SU-DHL-6 (cell line): ENCODE measurements around the gene MECR.
A peak's percentile ranks its signal among the peaks of the same experiment; 100 is the strongest.

Experiments used
- H2AFZ ChIP-seq: fragments of 200-600 bp; sonication (generic); 2 replicates; pipeline ENCODE4 v1.6.1; 2014; ENCODE audit warnings: low read depth, mild to moderate bottlenecking, moderate library complexity, mixed read lengths, antibody characterized with exemption, low read length; ENCODE audit not compliant: severe bottlenecking
- H3F3A ChIP-seq: fragments of 200-600 bp; shearing (Covaris generic); 2 replicates; pipeline ENCODE4 v1.6.0; 2016; ENCODE audit warnings: antibody characterized with exemption, mild to moderate bottlenecking; ENCODE audit not compliant: insufficient read depth
- H3K27ac ChIP-seq: fragments of 200-600 bp; sonication (generic); 2 replicates; pipeline ENCODE4 v1.5.1; 2016; ENCODE audit warnings: low read depth, mild to moderate bottlenecking, low read length, moderate library complexity, mixed read lengths
- H3K27me3 ChIP-seq: fragments of 200-600 bp; sonication (generic), shearing (Covaris generic); 2 replicates; pipeline ENCODE4 v1.6.0; 2014; ENCODE audit warnings: mild to moderate bottlenecking, low read length
- H3K36me3 ChIP-seq: fragments of 200-600 bp; sonication (generic); 2 replicates; pipeline ENCODE4 v1.6.1; 2014; ENCODE audit warnings: mild to moderate bottlenecking, low read length, mixed read lengths
- H3K4me2 ChIP-seq: fragments of 300-600, 200-600 bp; shearing (Covaris generic), sonication (generic); 2 replicates; pipeline ENCODE4 v1.6.0; 2014; ENCODE audit warnings: low read length, low read depth, mild to moderate bottlenecking; ENCODE audit not compliant: poor library complexity, severe bottlenecking
- H3K4me3 ChIP-seq: fragments of 200-600 bp; sonication (generic); 2 replicates; pipeline ENCODE4 v1.5.1; 2014; ENCODE audit warnings: antibody characterized with exemption, low read length, mild to moderate bottlenecking, mixed read lengths; ENCODE audit not compliant: insufficient read depth, poor library complexity, severe bottlenecking
- H3K79me2 ChIP-seq: fragments of 200-600 bp; sonication (generic); 2 replicates; pipeline ENCODE4 v1.6.1; 2014; ENCODE audit warnings: mild to moderate bottlenecking, low read length, moderate library complexity; ENCODE audit not compliant: insufficient read depth
- H3K9ac ChIP-seq: fragments of 200-600 bp; sonication (generic); 2 replicates; pipeline ENCODE4 v1.7.0; 2014; ENCODE audit warnings: mild to moderate bottlenecking, low read length
- H3K9me2 ChIP-seq: fragments of 200-600 bp; sonication (generic); replicated peaks from 2 replicates; pipeline ENCODE4 v1.6.1; 2014; ENCODE audit warnings: low read length; ENCODE audit not compliant: insufficient read depth
- H3K9me3 ChIP-seq: fragments of 200-600 bp; sonication (generic); 2 replicates; pipeline ENCODE4 v1.6.1; 2014; ENCODE audit warnings: low read length, mixed read lengths; ENCODE audit not compliant: insufficient read depth
- H4K20me1 ChIP-seq: fragments of 200-600 bp; sonication (generic); 2 replicates; pipeline ENCODE4 v1.6.1; 2014; ENCODE audit warnings: low read depth, mild to moderate bottlenecking, antibody characterized with exemption, low read length, moderate library complexity, mixed read lengths
- CTCF ChIP-seq: fragments of 200-600 bp; sonication (generic); IDR thresholded peaks from one replicate; pipeline ENCODE4 v1.5.1; 2017; ENCODE audit warnings: antibody characterized with exemption, mild to moderate bottlenecking, low read length, moderate library complexity; ENCODE audit not compliant: insufficient read depth, poor library complexity, severe bottlenecking
- EZH2phosphoT487 ChIP-seq: fragments of 200-600 bp; sonication (generic), shearing (Covaris generic); conservative IDR thresholded peaks from 2 replicates; pipeline ENCODE4 v1.6.1; 2018; ENCODE audit warnings: mild to moderate bottlenecking, antibody characterized with exemption, low read length, moderate library complexity, mixed read lengths

The MECR gene

GRCh38 chr1:29176576-29176975 is 54.2 kb downstream of the MECR start:
- H3K27ac ChIP-seq: no peak overlapping the region
- peak overlapping the region; percentile 17 for H3K4me2 ChIP-seq
- H3K9me3 ChIP-seq: no peaks in the 10 kb centered on the region
- no peak overlapping the region for H2AFZ ChIP-seq
- H3F3A ChIP-seq: peaks cover 9% of the 10 kb centered on the region; the same call in 1 of the 2 replicates
- H3K79me2 ChIP-seq: peaks cover 99% of the 10 kb centered on the region
- H3K9me2 ChIP-seq: no peaks in the 10 kb centered on the region
- H4K20me1 ChIP-seq: peaks cover 54% of the 10 kb centered on the region
- no peak for TF ChIP-seq EZH2phosphoT487
- no peaks in the 10 kb centered on the region for H3K27me3 ChIP-seq
- no peak overlapping the region for H3K9ac ChIP-seq
- H3K36me3 ChIP-seq: peaks cover 24% of the 10 kb centered on the region
- H3K4me3 ChIP-seq: no peak overlapping the region

GRCh38 chr1:29172415-29172939 is 58.3 kb downstream of the MECR start:
- Histone ChIP-seq H3F3A (peaks cover 6% of the 10 kb centered on the region; the same call in 1 of the 2 replicates), H3K4me2 (no peak overlapping the region), H2AFZ (no peak overlapping the region), H4K20me1 (peaks cover 62% of the 10 kb centered on the region), H3K9ac (no peak overlapping the region), H3K79me2 (peaks cover 99% of the 10 kb centered on the region), H3K36me3 (peaks cover 26% of the 10 kb centered on the region), H3K27me3 (no peaks in the 10 kb centered on the region), H3K27ac (no peak overlapping the region), H3K9me3 (no peaks in the 10 kb centered on the region), H3K9me2 (no peaks in the 10 kb centered on the region), H3K4me3 (no peak overlapping the region)
- TF ChIP-seq EZH2phosphoT487 (no peak), CTCF (no peak)

- no peak for TF ChIP-seq EZH2phosphoT487
- TF ChIP-seq CTCF: no peak
Observed at GRCh38 chr1:29171521-29171920, 59.2 kb downstream of the MECR start.

GRCh38 chr1:29171089-29171488 is 59.6 kb downstream of the MECR start:
- no peak overlapping the region for H2AFZ ChIP-seq
- H3K4me3 ChIP-seq: no peak overlapping the region
- H3K27me3 ChIP-seq: no peaks in the 10 kb centered on the region
- no peaks in the 10 kb centered on the region for H3K9me2 ChIP-seq
- peaks cover 99% of the 10 kb centered on the region for H3K79me2 ChIP-seq
- no peak for TF ChIP-seq CTCF
- TF ChIP-seq EZH2phosphoT487: no peak
- no peak overlapping the region for H3K4me2 ChIP-seq
- peaks cover 30% of the 10 kb centered on the region for H3K36me3 ChIP-seq
- H3K27ac ChIP-seq: no peak overlapping the region
- H3K9ac ChIP-seq: no peak overlapping the region
- peaks cover 50% of the 10 kb centered on the region for H4K20me1 ChIP-seq
- H3K9me3 ChIP-seq: no peaks in the 10 kb centered on the region
- H3F3A ChIP-seq: peaks cover 6% of the 10 kb centered on the region; the same call in 1 of the 2 replicates

More at GRCh38 chr1:29171521-29171920, 59.2 kb downstream of the MECR start:
- Histone ChIP-seq H4K20me1 (peaks cover 55% of the 10 kb centered on the region), H3K4me2 (no peak overlapping the region), H2AFZ (no peak overlapping the region), H3K4me3 (no peak overlapping the region), H3K9ac (no peak overlapping the region), H3K79me2 (peaks cover 99% of the 10 kb centered on the region), H3K9me3 (no peaks in the 10 kb centered on the region), H3K36me3 (peaks cover 28% of the 10 kb centered on the region), H3K27me3 (no peaks in the 10 kb centered on the region), H3K9me2 (no peaks in the 10 kb centered on the region), H3F3A (peaks cover 6% of the 10 kb centered on the region; the same call in 1 of the 2 replicates), H3K27ac (no peak overlapping the region)
